ENCODE data around the gene SCARB1. TPM values are rescaled to one million over a fixed set of nuclear protein-coding genes. Genes with fewer than 3 reads are reported as not detected.
A peak's percentile ranks its signal among the peaks of the same experiment; 100 is the strongest.

The SCARB1 gene
- total RNA-seq, 4 donors from 2014 or later: 24.2 to 79.4 (median 59.4) TPM

GRCh38 chr12:124866883-124867400 lies 3.3 kb upstream of the SCARB1 start:
- DNase-seq (ENCODE audit: low spot score) (no peak), ATAC-seq (ENCODE audit: low FRiP score) (no peak)
- TF ChIP-seq CTCF (IDR thresholded peaks at IDR 0.05): no peak

- no peak for TF ChIP-seq CTCF (IDR thresholded peaks at IDR 0.05)
- DNase-seq (ENCODE audit: low spot score): no peak
- no peak for ATAC-seq (ENCODE audit: low FRiP score)
Observed at GRCh38 chr12:124866195-124866882, 2.7 kb upstream of the SCARB1 start.

GRCh38 chr12:124865728-124866127 lies 2.1 kb upstream of the SCARB1 start:
- no peak for ATAC-seq (ENCODE audit: low FRiP score)
- TF ChIP-seq CTCF (IDR thresholded peaks at IDR 0.05): no peak
- DNase-seq (ENCODE audit: low spot score): no peak

- ATAC-seq (ENCODE audit: low FRiP score) (no peak), DNase-seq (ENCODE audit: low spot score) (no peak)
- TF ChIP-seq CTCF (IDR thresholded peaks at IDR 0.05): no peak
Observed at GRCh38 chr12:124864326-124864752, 675 bp upstream of the SCARB1 start.

- no peak for DNase-seq (ENCODE audit: low spot score)
- TF ChIP-seq CTCF (IDR thresholded peaks at IDR 0.05): no peak
- ATAC-seq (ENCODE audit: low FRiP score): peak; percentile 22
Observed at GRCh38 chr12:124862768-124863415, 772 bp downstream of the SCARB1 start.

GRCh38 chr12:124861898-124862676 lies 1.6 kb downstream of the SCARB1 start:
- TF ChIP-seq CTCF (IDR thresholded peaks at IDR 0.05): no peak
- no peak for DNase-seq (ENCODE audit: low spot score)
- no peak for ATAC-seq (ENCODE audit: low FRiP score)
